Non-pigmented ciliary epithelial cell (primary cell): ENCODE data around the gene TLE3.
A peak's percentile ranks its signal among the peaks of the same experiment; 100 is the strongest.
"Not testable (repeated sequence)": the region's sequence is repeated elsewhere in the genome, so short reads cannot be mapped to it uniquely, and the experiment has no call there.

ENCODE experiments used
- DNase-seq: peaks from one replicate; pipeline ENCODE4 v3.0.0-alpha.2; 2010; ENCODE audit warnings: low read depth

TLE3 gene

DNA sequence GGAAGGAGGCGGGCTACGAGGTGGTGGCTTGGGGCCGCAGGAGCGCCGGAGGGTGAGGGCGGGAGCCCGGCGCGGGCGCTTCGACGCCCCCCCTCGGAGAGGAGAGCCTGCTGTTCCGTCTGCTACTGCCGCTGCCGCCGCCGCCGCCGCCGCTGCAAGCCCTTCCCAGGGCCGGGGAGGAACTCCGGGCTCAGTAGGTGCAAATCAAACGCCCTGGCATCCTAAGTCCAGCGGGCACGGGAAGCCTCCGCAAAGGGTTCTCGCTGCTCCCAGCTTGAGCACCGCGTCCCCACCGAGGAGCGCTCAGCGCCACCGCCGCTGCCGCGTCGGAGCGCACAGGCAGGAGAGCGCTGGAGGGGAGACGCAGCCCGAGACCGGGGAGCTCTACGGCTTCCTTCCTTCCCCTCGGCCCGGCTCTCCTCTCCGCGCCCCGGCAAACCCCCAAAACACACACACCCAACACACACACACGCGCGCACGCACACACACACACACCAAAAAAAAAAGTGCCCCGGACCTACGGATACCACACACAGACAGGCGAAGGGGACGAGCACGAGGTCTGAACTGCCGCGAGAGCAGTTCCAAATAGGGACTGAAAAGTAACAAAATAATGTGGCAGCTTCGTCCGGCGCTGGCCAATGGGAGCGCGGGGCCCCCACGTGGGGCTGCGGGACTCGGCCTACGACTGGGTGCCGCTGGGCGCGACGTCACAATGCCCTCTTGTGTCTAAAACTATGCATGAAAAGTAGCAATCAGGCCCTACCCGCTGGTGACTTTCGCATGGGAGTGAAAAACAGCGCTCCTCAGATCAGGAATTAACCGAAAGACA lies at the start of gene TLE3:
Gene TLE3 (minus strand): TSS at position 597 of the 832 bp plus-strand sequence. CDS start 1,119 bp downstream, outside the sequence.
- peak; percentile 92 for DNase-seq

DNA sequence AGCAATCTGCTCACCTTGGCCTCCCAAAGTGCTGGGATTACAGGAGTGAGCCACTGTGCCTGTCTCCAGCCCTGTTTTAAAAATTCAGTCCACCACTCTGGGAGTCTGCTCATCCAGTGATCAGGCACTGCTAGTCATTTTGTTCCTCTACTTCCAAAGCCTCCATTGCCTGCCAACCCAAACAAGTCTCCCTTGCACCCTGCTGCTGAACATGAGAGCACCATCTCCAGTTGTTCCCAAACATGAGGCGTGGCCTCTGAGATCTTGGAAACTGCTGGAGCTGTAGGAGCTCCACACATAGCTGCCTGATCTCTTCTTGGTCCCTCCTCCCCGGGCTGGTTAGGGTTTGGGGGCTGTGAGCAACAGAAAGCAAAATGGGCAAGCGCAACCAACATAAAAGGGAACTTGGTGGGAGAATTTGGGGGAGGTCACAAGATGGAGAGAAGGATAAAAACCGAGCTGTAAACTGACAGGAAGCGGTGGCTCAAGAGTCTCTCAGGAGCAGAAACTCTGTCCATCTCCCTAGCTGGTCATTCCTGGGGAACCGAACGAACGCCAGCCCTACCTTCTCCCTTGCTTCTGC lies 49.6 kb upstream of the TLE3 start:
- DNase-seq, result no peak

DNA sequence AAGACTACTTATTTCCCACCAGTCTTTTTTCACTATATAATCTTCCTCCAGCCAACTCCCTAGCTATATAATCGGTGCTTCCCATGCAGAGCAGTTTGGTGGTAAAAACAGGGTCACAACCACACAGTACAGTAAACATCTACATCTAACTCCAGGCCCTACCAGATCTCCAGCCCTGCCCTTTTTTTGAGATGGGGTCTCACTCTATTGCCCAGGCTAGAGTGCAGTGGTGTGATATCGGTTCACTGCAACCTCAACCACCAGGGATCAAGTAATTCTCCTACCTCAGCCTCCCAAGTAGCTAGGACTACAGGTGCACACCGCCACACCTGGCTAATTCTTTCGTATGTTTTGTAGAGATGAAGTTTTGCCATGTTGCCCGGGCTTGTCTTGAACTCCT lies 49.1 kb upstream of the TLE3 start:
- no peak for DNase-seq

DNA sequence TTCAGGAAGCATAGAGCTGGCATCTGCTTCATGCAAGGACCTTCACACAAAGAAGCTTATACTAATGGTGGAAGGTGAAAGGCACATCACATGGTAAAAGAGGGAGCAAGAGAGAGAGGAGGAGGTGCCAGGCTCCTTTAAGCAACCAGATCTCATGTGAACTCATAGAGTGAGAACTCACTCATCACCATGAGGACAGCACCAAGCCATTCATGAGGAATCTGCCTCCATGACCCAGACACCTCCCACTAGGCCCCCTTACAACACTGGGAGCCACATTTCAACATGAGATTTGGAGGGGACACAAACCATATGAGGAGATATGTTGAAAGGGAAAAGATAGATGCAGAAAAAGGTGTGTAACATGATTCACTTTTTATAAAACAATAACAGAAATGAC lies 48.4 kb upstream of the TLE3 start:
- DNase-seq, result no peak

DNA sequence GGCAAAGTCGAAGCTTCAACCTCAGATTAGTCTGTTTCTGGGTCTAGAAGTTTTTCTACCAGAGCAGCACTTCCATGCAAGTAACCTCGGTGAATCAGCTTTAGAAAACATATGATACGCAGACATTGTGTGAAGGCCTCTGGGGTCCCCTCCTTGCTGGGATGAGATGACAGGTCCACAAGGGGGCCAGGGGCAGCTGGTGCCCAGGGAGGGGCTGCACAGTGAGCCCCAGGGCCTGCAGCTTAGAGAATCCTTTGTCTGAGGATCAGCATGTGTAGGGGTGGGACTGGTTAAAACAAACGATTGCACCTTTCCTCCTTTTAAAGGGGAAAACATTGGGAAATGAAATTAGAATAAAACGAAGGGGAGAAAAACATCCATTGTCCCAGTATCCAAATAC lies 47.5 kb upstream of the TLE3 start:
- no peak for DNase-seq

DNA sequence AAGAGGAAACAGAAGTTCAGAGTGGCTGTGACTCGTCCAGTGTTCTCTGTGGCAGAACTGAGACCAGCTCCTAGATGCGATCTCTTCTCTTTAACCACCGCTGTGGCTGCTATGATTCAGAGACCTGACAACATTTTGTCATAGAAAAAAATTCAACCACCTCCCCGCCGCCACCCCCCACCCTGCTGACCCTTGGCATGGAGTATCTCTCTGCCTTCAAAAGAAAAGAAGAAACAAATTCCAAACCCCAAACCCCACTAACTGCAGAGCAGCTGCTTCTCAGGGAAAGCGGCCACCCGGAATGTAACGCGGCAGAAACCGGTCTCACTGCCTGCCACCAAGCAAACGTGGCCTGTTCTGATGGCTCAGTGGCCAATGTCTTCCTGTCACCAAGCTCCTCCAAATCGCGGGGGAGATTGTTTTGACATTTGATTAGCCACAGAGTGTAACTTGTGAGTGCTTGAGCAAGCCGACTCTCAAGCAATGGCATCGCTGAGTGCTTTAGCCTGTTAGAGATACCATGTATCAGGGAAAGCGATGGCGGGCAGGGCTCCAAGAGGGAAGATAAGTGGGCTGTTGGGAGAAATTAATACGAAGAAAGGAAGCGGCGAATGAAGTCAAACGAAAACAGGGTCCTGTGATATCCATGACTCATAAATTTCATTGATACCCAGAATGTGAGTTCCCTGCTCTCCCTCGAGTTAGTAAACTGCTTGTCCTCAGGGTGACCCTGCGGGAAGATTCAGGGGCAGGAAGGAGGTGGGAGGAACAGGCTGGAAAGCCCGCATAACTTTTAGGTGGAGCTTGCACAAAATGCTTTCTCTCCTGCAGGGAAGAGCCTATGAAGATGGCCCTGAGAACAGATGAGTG lies 44.8 kb upstream of the TLE3 start:
- DNase-seq, result peak; percentile 86

DNA sequence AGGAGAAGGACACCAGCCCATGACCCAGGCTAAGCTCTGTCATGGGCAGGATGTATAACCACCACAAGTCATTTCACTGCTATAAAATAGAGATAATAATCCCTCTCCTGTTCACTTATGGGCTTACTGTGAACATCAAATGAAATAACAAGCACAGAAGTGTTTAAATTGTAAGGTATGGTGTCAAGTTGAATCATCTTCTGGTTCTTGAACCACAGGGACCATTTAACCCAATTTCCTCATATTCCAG lies 44.3 kb upstream of the TLE3 start:
- DNase-seq, result no peak

GRCh38 chr15:70141376-70142071 lies 43.8 kb upstream of the TLE3 start:
- no peak for DNase-seq

DNA sequence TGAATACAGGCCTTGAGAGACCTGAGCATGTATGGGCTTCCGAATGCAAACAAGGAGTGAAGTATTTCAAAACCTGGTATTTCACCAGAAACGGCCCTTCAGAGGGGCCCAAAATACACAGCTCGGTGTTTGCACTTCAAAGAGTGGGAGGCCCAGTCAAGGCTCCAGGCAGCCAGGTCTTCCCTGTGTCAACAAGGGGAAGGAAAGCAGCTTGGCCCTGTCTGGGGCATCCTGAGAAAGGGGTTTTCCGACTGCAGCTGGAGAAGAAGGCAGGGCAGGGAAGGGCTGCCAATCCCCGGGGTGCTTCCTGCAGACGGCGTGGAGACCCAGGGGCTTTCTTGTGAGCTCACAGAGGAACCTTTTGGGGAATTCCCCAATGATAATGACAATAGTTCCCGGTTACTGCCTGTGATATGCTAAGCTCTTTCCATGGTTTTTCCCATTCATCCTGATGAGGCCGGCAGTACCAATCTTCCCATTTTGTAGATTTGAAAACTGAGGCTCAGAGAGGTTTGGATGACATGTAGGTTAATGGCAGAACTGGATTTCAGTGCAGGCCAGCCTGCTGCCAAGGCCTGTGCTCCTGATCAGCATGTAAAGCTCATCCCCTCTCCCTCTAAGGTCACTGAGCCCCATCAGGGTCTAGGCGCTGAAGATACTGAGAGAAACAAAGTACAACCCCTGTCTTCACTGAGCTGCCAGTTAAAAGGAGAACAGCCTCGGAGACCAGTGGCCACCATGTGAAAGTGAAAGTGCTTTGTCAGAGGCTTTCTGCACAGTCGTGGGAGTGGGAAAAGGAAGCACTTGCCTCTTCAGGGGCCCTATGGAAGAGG lies 43.0 kb upstream of the TLE3 start:
- DNase-seq, result no peak

DNA sequence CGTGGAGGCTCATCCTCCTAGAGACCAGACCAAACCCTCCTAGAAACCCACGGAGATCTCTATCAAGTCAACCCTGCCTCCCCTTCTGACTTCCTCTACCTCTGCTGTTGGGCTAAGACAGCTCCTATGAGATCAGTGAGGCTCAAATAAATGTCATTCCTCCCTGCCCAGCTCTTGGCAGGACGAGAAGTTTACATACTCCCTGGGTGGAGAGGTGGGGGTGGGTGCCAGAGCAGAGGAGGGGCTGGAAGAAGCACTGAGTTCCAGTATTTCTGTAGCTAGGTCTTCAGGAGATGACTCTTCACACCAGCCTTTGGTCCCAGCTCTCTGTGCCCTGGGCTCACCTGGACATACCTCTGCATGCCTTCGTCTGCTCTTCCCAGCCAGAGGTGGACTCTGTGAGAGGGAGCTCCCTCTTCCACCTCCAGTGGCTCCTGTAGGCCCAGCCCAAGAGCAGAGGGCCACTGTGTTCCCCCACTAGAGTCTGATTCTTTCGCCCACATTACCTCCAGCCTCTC lies 42.4 kb upstream of the TLE3 start:
- DNase-seq, result no peak

DNA sequence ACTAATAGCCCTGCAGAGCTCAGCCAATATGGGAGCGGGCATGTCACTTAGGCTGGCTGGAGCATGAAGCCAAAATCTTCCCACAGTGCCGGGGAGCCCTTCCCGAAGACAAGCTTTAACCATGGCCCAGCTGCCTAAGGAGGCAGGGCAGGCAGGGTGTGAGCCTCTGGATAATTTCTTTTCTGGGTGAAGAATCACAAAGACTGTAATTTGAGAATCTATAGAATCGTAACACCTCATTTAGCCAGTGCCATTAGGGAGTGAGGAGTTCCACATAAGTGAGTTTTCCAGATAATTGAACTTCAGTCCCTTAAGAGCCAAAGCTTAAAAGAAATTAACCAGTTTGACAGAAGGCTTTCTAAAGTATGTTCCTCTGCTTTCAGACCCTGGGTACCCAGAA lies 40.2 kb upstream of the TLE3 start:
- no peak for DNase-seq

GRCh38 chr15:70137021-70137420 lies 39.3 kb upstream of the TLE3 start:
- DNase-seq, result not testable (repeated sequence)

- DNase-seq, result no peak
Measured at GRCh38 chr15:70133781-70134421, 36.2 kb upstream of the TLE3 start.

- DNase-seq, result no peak
Measured at GRCh38 chr15:70133296-70133695, 35.6 kb upstream of the TLE3 start.

DNA sequence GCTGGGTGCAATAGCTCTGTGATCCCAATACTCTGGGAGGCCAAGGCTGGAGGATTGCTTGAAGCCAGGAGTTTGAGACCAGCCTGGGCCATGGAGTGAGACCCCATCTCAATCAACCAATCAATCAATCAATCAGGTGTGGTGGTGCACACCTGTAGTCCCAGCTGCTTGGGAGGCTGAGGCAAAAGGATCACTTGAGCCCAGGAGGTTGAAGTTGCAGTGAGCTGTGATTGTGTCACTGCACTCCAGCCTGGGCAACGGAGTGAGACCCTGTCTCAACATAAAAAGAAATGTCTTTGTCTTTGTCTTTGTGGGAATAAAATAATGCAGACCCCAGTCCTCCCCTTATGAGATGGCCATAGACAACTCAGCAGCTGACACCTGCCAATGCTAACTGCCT lies 34.9 kb upstream of the TLE3 start:
- DNase-seq, result no peak

DNA sequence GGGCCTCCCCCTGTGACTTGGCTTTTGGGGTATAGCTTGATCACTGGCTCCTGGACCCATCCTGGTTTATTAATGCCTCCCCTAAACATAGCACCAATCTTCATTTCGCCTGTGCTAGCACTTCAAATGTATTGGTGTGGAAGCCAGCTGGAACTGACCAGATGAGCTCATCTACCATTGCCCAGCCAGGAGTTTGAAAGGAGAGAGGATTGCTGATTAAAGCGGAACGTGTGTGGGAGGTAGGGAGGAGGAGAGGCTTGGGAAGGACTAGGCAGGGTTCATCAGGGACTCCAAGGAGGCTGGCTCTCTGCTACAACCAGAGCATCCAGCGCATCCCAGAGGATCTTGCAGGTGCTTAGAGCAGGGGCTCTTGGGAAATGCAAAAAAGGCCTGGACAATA lies 34.4 kb upstream of the TLE3 start:
- DNase-seq, result peak; percentile 48

DNA sequence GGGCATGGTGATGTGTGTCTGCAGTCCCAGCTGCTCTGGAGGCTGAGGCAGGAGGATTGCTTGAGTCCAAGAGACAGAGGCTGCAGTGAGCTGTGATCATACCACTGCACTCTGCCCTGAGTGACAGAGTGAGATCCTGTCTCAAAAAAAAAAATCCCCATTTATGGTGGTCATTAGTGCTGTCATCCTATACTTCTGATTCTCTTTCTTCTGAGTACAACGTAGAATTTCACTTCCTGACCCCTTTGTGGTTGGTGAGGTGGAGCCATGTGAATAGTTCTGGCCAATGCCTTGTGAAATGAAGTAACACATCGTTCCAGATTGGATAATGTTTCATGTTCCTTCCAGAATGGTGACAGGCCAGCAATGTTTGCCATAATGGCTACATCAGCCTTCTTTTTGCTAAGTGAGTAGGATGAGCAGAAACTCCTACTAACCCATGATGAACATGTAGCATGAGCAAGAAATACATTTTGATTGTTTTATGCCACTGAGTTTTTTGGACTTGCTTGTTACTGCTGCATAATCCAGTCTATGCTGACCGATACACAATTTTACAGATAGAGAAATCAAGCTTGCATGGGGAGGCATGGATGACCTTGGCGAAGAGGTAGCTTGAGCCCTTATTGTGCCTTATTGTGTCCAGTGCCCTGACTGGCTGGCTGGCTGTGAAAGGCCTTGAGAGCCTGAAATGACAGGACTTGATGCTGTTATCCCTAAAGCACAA lies 30.9 kb upstream of the TLE3 start:
- DNase-seq, result no peak

DNA sequence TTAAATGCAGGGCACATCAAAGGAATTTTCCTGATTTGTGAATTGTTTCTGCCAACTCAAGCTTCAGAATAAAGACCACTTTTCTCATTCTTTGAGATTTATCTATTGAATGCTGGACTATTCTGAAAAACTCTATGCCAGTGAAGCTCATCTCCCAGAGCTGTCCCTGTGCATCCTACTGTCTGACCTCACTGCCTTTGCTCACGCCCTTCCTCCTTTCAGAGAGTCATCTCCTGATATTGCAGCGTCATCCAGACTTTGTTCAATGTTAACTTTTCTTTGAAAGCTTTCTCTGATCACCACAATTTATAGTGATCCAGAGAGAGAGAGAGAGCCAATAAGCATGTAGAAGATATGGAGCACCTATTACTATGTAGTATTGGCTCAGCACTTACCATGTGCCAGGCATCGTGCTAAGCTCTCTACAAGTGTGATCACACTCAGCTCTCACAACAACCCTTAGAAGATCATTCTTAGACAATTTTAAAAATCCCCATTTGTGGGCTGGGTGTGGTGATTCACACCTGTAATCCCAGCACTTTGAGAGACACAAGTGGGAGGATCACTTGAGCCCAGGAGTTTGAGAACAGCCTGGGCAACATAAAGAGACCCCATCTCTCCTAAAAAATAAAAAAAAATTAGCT lies 30.2 kb upstream of the TLE3 start:
- no peak for DNase-seq

- DNase-seq, result no peak
Measured at GRCh38 chr15:70127288-70127746, 29.6 kb upstream of the TLE3 start.

DNA sequence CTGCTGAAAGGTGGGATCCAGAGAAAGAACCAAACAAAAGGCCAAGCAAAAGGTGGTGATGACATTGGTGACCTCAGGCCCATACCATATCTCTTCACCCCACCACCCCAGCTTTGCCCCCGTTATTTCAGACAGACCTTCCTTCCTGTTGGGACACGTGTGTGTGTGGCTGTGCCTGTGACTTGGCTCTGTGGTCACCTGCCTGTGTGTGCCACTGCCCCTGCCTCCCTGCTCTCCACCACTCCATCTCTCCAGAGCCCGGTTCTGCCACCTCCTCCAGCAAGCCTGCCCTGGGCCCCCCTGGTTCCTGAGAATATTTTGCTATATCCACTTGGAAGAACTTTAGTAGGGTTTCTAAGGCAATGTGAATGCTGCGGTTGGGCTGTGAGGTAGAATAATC lies 28.6 kb upstream of the TLE3 start:
- DNase-seq, result no peak
